GM12891 (cell line): Measurements from ENCODE around the gene PLPPR5.

ENCODE experiments used
- POLR2A ChIP-seq: IDR thresholded peaks from 2 replicates; pipeline ENCODE4 v1.6.1; 2011; ENCODE audit warnings: low read depth, low read length, control low read depth
- POLR2AphosphoS5 ChIP-seq: IDR thresholded peaks from 2 replicates; pipeline ENCODE4 v1.6.1; 2011; ENCODE audit warnings: low read depth, low read length, control low read depth
- SPI1 ChIP-seq: IDR thresholded peaks from 2 replicates; pipeline ENCODE4 v1.6.1; 2011; ENCODE audit warnings: low read depth, low read length, control low read depth
- TAF1 ChIP-seq: IDR thresholded peaks from 2 replicates; pipeline ENCODE4 v1.6.1; 2011; ENCODE audit warnings: low read depth, low read length, control low read depth

DNA sequence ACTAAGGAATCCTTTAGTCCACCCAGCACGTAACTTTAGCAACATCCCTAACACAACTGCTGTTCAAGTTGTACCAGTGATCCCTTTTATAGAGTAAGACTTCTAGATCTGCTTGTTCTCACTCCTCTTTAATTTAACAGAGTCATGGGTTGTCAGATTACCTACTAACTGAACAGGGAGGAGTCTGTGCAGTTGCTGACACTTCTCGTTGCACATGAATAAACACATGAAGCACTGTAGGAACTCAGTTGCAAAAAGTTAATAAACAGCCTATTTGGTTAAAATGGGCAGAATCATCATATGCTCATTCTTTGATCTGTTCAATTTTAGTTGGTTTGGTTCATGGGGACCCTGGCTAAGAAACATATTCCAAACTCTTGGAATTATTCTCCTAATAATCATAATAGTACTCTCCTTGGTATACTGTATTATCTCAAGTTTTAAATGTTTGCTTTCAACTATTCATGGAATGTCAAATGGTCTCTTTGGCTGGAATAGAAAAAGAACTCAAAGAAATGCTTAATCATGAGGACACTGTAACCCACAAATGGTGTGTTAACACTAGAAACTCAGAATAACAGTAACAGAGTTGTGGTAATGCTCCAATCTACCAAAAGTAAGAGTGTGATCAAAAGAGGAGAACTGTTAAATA is 15.6 kb downstream of the PLPPR5 start:
- TF ChIP-seq POLR2A = no peak
- TF ChIP-seq POLR2AphosphoS5 = no peak
- TF ChIP-seq TAF1 = no peak
- TF ChIP-seq SPI1 = no peak
